Large intestine (tissue), 3 donors: ENCODE data around the gene COPS6. TPM values are rescaled to one million over a fixed set of nuclear protein-coding genes. Genes with fewer than 3 reads are reported as not detected.
A peak's percentile ranks its signal among the peaks of the same experiment; 100 is the strongest.

Experiments
- DNase-seq, 2 donors: peaks; one replicate each; pipeline versions ENCODE4 v3.0.0 to v3.0.0-alpha.2; 2013
- H3K27ac ChIP-seq: one replicate; pipeline ENCODE4 v1.5.1; 2013; ENCODE audit warnings: low read length
- H3K27me3 ChIP-seq: 2 replicates; pipeline ENCODE4 v1.6.1; 2013; ENCODE audit warnings: low read length; ENCODE audit not compliant: control insufficient read depth, insufficient read depth
- H3K36me3 ChIP-seq: 2 replicates; pipeline ENCODE4 v1.6.1; 2013; ENCODE audit warnings: low read length; ENCODE audit not compliant: control insufficient read depth, insufficient read depth
- H3K4me1 ChIP-seq: one replicate; pipeline ENCODE4 v1.6.1; 2013; ENCODE audit warnings: low read length; ENCODE audit not compliant: control insufficient read depth, insufficient read depth
- H3K4me3 ChIP-seq: one replicate; pipeline ENCODE4 v1.5.1; 2013; ENCODE audit warnings: low read length
- H3K9me3 ChIP-seq: one replicate; pipeline ENCODE4 v1.6.1; 2013; ENCODE audit warnings: mild to moderate bottlenecking, low read depth, low read length, moderate library complexity; ENCODE audit not compliant: control insufficient read depth
- WGBS: methylation state at CpG from one replicate; pipeline ENCODE4 v1.1.5; 2013; ENCODE audit warnings: low lambda C conversion rate; ENCODE audit not compliant: insufficient coverage; 5-methylcytosine and 5-hydroxymethylcytosine counted together
- polyA plus RNA-seq: library from polyadenylated mRNA; unstranded; fragments of 120-200 nt; gene quantifications from one replicate; pipeline ENCODE4 v1.2.1, GENCODE V29; 2013

COPS6 gene
- polyA plus RNA-seq, 1 donor, result 94.0 TPM

- H3K36me3 ChIP-seq, result peaks cover 55% of the 10 kb centered on the region
- WGBS, result no CpG with 5 or more reads among the region's 14 CpGs
- H3K27me3 ChIP-seq, result no peaks in the 10 kb centered on the region
- no peak overlapping the region for H3K4me3 ChIP-seq
- H3K4me1 ChIP-seq, result peaks cover 15% of the 10 kb centered on the region
- H3K27ac ChIP-seq, result no peak overlapping the region
- no peak for DNase-seq
- H3K9me3 ChIP-seq, result no peaks in the 10 kb centered on the region
Observed at GRCh38 chr7:100090527-100091410, 2.0 kb downstream of the COPS6 start.

DNA sequence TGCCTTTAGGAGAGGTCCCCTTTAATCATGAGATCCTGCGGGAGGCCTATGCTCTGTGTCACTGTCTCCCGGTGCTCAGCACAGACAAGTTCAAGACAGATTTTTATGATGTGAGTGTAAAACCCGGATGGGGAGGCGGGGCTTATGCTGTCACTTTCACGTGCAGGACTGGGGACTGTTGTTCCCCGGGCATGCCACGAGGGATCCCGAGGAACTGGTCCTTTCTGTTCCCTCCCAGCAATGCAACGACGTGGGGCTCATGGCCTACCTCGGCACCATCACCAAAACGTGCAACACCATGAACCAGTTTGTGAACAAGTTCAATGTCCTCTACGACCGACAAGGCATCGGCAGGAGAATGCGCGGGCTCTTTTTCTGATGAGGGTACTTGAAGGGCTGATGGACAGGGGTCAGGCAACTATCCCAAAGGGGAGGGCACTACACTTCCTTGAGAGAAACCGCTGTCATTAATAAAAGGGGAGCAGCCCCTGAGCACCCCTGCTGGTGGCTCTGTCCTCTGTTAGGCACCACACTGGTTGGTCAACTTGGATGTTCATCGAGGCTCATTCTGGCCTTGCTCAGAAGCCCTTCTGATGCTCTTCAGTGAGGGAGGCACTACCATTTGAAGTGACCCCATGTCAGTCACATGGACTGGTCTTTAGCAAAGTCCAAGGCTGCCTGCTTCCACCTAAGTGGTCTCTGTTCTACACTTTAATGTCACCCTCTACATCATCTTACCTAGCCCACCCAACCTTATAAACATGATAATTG lies 2.8 kb downstream of the COPS6 start:
- Histone ChIP-seq H3K4me3 (no peak overlapping the region), H3K9me3 (no peaks in the 10 kb centered on the region), H3K27ac (no peak overlapping the region), H3K36me3 (peaks cover 63% of the 10 kb centered on the region), H3K4me1 (peaks cover 15% of the 10 kb centered on the region), H3K27me3 (no peaks in the 10 kb centered on the region)
- WGBS, result no CpG with 5 or more reads among the region's 19 CpGs
- no peak for DNase-seq

- no peak for DNase-seq
- peaks cover 13% of the 10 kb centered on the region for H3K4me1 ChIP-seq
- peaks cover 77% of the 10 kb centered on the region for H3K36me3 ChIP-seq
- no peaks in the 10 kb centered on the region for H3K27me3 ChIP-seq
- no CpG with 5 or more reads among the region's 8 CpGs for WGBS
- no peaks in the 10 kb centered on the region for H3K9me3 ChIP-seq
- no peak overlapping the region for H3K27ac ChIP-seq
- no peak overlapping the region for H3K4me3 ChIP-seq
Observed at GRCh38 chr7:100093054-100093453, 4.3 kb downstream of the COPS6 start.

DNA sequence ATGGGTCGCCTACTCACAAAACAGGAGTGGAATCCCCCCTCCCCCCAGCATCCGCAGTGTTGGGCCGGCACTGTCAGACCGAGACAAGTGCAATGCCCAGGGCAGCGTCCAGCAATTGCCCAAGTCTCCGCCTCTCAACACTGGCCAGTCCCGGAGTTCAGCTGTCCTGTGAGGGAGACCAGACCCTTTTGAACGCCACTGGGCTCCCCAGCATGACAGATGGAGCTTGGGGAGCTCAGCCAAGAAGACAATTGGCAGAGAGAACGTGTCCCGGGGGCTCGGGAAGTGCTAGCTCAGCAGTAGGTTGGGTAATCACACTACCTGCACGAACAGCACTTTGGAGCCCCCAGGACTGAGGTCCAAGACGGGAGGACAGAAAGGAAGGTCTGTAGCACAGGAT lies 4.7 kb downstream of the COPS6 start:
- DNase-seq, result no peak
- no CpG with 5 or more reads among the region's 13 CpGs for WGBS
- Histone ChIP-seq H3K27me3 (no peaks in the 10 kb centered on the region), H3K36me3 (peaks cover 82% of the 10 kb centered on the region), H3K4me1 (peaks cover 9% of the 10 kb centered on the region), H3K27ac (no peak overlapping the region), H3K4me3 (no peak overlapping the region), H3K9me3 (no peaks in the 10 kb centered on the region)

- no peak for DNase-seq
- WGBS, result no CpG with 5 or more reads among the region's 16 CpGs
- peaks cover 87% of the 10 kb centered on the region for H3K36me3 ChIP-seq
- H3K27me3 ChIP-seq, result no peaks in the 10 kb centered on the region
- H3K27ac ChIP-seq, result no peak overlapping the region
- peaks cover 10% of the 10 kb centered on the region for H3K4me1 ChIP-seq
- H3K9me3 ChIP-seq, result no peaks in the 10 kb centered on the region
- H3K4me3 ChIP-seq, result no peak overlapping the region
Observed at GRCh38 chr7:100093925-100094486, 5.2 kb downstream of the COPS6 start.

GRCh38 chr7:100095289-100095688 lies 6.5 kb downstream of the COPS6 start:
- Histone ChIP-seq H3K27me3 (no peaks in the 10 kb centered on the region), H3K4me3 (no peak overlapping the region), H3K9me3 (no peaks in the 10 kb centered on the region), H3K4me1 (peaks cover 11% of the 10 kb centered on the region), H3K27ac (no peak overlapping the region), H3K36me3 (peaks cover 92% of the 10 kb centered on the region)
- no CpG with 5 or more reads among the region's 9 CpGs for WGBS
- DNase-seq, result no peak

DNA sequence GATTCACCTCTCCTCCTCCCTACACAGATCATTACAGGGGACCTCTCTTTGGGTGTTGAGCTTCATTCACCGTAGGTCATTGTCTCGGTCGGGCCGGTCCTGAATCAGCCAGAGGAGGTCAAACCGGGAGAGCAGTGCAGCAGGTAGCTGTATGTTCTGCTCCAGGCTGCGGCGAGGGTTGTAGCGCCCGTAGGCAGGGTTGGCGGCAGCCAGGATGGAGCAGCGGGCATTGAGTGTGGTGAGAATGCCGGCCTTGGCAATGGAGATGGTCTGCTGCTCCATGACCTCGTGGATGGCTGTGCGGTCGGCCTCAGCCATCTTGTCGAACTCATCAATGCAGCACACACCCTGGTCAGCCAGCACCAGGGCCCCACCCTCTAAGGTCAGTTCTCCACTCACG lies 6.9 kb downstream of the COPS6 start:
- no peaks in the 10 kb centered on the region for H3K9me3 ChIP-seq
- no peak overlapping the region for H3K27ac ChIP-seq
- no peaks in the 10 kb centered on the region for H3K27me3 ChIP-seq
- no peak overlapping the region for H3K4me3 ChIP-seq
- WGBS, result no CpG with 5 or more reads among the region's 17 CpGs
- no peak for DNase-seq
- peaks cover 88% of the 10 kb centered on the region for H3K36me3 ChIP-seq
- H3K4me1 ChIP-seq, result peaks cover 11% of the 10 kb centered on the region

- no CpG with 5 or more reads among the region's 10 CpGs for WGBS
- DNase-seq, result no peak
Observed at GRCh38 chr7:100098913-100099312, 10.1 kb downstream of the COPS6 start.

GRCh38 chr7:100099452-100099851 lies 10.7 kb downstream of the COPS6 start:
- H3K4me1 ChIP-seq, result peaks cover 11% of the 10 kb centered on the region
- peak overlapping the region; percentile 90 for H3K4me3 ChIP-seq
- WGBS, result 60% methylated on average over 2 of the region's 12 CpGs
- no peak overlapping the region for H3K27ac ChIP-seq
- no peak for DNase-seq
- H3K9me3 ChIP-seq, result no peaks in the 10 kb centered on the region
- H3K36me3 ChIP-seq, result peaks cover 61% of the 10 kb centered on the region
- H3K27me3 ChIP-seq, result no peaks in the 10 kb centered on the region

More at GRCh38 chr7:100098913-100099312, 10.1 kb downstream of the COPS6 start:
- Histone ChIP-seq H3K36me3 (peaks cover 62% of the 10 kb centered on the region), H3K4me1 (peaks cover 11% of the 10 kb centered on the region), H3K9me3 (no peaks in the 10 kb centered on the region), H3K27ac (no peak overlapping the region), H3K27me3 (no peaks in the 10 kb centered on the region), H3K4me3 (peak overlapping the region; percentile 90)

DNA sequence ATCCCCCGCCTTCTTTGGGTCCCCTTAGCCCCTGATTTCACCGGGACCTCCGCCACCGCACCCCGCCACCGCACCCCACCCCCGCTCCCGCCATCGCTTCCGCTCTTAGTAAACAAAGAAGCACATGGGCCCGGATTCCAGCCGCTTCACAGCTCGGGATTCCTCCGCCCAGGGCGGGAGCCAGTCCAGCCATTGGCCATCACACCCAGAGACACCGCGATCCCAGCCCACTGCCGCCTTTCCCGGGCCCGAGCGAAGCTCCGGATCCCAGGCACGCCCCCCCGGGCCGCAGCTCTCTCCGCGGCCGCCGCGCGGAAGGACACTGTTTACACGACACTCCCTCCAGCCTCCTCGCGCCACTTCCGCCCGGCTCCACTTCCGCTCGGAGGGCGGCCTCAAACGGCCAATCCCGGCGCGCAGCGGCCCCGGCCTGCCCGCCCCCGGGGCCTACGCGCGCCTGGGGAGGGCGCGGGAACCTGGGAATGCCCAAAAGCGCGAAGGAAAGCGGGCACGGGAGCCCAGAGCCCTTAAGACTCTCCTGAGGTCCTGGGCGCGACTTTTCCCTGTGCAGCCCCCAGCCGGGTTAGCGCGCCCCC lies 11.7 kb downstream of the COPS6 start:
- no CpG with 5 or more reads among the region's 61 CpGs for WGBS
- peak; percentile 95 to 99 for DNase-seq
- Histone ChIP-seq H3K36me3 (peaks cover 60% of the 10 kb centered on the region), H3K4me1 (peaks cover 11% of the 10 kb centered on the region), H3K9me3 (no peaks in the 10 kb centered on the region), H3K4me3 (peak overlapping the region; percentile 90), H3K27me3 (no peaks in the 10 kb centered on the region), H3K27ac (peak overlapping the region; percentile 84)
